CD1c-positive myeloid dendritic cell (primary cell): ENCODE results near the gene GNAQ.
A peak's percentile ranks its signal among the peaks of the same experiment; 100 is the strongest.
"Not testable (repeated sequence)": the region's sequence is repeated elsewhere in the genome, so short reads cannot be mapped to it uniquely, and the experiment has no call there.

Source experiments
- DNase-seq: peaks from one replicate; pipeline ENCODE4 v3.0.0-alpha.2; 2016; ENCODE audit errors: extremely low spot score

GNAQ gene

DNA sequence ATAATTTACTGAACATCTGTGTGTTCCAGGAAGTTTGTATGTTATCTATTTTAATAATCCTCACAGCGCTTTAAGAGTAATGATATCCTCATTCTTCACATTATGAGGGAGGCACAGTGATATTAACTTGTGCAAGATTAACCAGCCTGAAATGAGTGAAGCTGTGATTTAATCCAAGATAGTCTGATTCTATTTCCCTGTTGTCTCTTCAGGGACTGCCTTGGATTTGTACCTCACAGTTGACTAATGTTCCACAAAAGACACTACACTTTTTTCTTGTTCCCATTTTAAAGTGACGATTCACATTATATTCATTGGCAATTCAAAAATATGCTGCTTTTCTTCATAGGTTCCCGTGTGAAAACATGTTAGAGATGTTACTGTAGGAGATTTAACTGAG, 258.2 kb downstream of the GNAQ start:
- no peak for DNase-seq

DNA sequence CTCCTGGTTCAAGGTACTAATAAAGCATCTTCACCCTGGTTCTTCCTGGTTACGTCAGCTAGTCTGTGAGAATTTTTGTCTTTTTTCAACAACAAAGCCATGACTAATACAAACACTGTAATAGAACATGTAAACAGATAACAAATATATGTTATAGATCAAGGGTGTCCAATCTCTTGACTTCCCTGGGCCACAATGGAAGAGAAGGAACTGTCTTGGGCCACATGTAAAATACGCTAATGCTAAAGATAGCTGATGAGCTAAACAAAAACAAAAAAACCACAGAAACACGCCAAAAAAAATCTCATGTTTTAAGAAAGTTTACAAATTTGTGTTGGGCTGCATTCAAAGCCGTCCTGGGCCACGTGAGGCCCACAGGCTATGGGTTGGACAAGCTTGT, 259.0 kb downstream of the GNAQ start:
- no peak for DNase-seq

DNA sequence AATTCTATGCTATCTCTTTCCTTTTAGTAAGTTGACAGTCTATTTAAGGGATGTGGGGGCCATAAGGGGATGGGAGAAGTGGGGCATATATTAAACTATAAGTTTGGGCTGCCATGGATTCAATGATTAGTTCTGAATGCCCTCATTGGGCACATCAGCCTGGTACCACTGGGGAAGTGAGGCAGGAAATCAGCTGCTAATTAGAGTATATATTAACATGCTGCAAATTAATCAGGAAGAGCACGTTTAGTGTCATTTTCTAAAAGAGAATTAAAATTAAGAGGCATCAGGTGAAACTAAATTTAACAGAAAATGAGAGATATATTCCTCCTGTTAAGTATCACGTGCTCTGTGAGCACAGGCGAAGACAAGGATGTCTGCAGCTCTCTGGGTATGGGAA, 260.4 kb downstream of the GNAQ start:
- no peak for DNase-seq

DNA sequence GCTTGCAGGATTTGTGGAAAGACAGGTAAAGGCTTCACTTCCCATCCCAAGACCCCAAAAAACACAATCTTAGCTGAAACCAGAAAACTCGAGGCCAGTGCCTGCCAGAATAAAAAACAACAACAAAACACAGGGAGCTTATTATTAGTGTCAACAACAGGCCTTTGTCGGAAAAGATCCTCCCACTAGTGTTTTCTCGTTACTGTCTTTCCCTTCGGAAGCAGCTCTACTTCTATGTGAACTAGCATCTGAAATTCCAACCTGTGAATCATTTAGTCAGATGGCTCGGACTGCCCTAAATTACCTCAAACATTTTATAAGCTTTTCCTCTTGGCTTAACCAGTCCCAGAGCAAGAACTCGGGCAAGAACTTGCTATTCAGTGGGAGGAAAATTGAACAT, 261.3 kb downstream of the GNAQ start:
- no peak for DNase-seq

DNA sequence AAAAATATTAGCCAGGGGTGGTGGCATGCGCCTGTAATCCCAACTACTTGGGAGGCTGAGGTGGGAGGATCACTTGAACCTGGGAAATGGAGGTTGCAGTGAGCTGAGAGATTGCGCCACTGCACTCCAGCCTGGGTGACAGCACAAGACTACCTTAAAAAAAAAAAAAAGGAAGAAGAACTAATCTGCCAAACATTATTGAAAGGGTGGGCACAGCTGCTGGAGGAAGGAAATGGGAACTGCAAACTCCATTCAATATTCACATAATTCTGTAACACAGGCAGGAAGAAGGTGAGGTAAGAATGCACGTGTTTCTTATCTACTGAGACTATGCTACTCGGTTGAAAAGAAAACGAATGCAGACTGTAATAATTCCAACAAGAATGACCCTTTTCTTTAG, 262.4 kb downstream of the GNAQ start:
- peak; percentile 23 for DNase-seq

DNA sequence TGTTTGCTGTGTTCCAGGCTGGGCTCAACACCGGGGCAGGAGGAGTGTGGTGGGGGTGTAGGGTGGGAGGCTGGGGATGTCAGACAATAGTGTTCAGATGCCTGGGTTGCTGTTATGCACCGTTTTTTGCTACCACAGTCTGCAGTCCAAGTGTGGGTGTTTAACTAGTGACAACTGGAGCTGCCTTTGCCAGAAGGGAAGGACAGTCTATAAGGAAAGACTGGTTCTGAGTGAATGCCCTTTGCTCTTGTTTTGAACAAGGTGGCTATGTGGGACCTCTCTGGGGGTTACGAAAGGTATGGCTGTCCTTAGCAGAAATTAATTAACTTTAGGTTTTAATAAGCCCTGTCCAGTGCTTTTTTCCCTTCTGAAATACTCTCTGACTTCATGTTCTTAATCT, 265.0 kb downstream of the GNAQ start:
- DNase-seq, result no peak

DNA sequence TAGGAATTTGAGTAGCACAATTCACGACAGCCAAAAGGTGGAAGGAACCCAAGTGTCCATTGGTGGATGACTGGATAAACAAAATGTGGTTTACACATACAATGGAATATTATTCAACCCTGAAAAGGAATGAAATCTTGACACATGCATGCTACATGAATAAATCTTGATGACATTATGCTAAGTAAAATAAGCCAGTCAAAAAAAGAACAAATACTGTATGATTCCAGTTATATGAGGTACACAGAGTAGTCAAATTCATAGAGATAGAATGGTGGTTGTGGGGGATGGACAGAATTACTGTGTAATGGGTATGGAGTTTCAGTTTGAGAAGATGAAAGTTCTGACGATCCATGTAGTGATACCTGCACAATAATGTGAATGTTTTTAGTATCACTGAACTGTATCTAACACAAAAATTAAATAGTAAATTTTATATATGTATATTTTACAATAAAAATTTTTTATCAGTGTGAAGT, 265.8 kb downstream of the GNAQ start:
- no peak for DNase-seq

DNA sequence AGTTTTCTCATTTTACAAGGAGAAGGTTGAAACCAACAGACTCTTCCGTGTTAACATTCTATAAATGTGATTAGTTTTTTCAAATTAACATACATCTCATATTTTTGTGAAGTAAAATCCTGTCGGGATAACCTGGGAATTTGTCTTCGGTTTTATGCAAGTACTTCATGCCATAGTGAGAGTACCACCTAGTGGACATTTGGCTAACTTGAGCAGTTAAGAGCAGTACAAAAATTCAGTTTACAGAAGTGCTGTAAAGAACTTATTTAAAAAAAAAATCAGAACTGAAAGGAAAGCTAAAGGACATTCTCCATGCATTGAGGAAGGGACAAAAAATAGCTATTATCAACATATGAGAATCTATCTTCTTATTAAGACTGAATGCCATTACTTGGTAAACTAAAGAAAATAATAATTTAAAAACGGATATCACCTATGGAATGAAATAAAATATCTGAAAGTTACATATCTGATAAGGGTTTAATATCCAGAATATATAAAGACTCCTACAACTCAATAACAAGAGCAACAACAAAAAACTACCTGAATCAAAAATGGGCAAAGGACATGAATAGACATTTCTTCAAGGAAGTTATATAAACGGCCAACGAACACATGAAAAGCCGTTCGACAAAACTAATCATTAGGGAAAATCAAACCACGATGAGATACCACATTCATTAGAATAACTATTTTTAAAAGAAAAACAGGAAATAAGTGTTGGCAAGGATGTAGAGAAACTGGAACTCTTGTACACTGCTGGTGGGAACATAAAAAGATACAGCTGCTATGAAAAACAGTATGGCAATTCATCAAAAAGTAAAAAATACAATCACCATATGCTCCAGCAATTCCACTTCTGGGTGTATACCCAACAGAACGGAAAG, 266.5 kb downstream of the GNAQ start:
- peak; percentile 43 for DNase-seq

DNA sequence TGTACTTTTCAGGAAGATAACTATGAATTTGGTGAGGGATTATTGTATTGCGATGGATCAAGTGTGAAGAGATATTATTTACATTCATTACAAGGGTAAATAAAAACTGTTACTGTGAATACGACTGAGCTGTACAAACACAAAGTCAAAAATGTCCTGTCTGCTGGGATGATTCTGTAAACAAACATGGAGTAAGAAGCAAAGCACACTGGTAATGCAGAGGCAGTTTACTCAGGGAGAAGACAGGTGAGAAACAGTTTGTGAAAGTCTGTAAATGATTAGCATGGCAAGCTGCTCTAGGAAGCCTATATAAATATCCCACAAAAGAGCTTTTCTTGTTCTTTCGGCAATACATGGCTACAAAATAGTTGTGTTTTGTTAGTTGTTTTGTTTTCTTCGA, 268.0 kb downstream of the GNAQ start:
- no peak for DNase-seq

DNA sequence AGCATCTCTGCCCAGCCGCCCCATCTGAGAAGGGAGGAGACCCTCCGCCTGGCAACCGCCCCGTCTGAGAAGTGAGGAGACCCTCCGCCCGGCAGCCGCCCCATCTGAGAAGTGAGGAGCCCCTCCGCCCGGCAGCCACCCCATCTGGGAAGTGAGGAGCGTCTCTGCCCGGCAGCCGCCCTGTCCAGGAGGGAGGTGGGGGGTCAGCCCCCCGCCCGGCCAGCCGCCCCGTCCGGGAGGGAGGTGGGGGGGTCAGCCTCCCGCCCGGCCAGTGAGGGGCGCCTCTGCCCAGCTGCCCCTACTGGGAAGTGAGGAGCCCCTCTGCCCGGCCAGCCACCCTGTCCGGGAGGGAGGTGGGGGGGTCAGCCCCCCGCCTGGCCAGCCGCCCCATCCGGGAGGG, 270.7 kb downstream of the GNAQ start:
- DNase-seq, result not testable (repeated sequence)

DNA sequence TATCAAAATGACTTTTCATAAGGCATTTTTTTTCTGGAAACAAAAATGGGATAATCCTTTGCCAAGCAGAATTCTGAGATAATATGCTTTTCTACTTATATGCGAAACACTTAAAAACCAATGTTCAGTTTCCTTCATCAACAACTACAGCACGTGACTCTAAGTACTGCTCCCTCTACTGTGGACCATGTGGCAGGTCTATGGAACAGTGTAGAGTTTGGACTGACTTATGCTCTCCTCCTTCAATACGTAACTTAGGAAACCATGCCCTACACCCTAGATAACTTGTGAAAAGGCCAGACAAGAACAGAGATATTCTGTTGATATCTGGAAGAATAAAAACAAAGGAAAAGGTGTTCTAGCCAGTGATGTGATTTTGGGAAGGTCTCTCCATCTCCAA, 272.2 kb downstream of the GNAQ start:
- no peak for DNase-seq

DNA sequence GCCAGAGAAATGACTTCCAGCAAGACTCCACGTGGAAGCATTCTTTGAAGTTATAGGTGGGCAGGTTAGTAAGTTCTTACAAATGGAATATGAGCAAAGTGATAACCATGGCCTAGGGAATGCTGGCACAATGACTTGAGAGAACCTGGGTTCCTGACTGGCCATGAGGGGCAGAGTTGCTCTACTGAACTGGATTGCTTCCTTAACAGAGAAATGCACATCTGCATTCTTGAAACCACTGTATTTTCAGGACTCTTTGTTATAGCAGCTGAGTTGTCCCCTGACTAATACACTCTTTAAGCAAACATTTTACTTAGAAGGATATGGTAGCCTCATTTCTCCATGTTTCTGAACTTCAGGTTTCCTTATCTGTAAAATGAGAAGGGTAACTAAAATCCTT, 275.2 kb downstream of the GNAQ start:
- no peak for DNase-seq

DNA sequence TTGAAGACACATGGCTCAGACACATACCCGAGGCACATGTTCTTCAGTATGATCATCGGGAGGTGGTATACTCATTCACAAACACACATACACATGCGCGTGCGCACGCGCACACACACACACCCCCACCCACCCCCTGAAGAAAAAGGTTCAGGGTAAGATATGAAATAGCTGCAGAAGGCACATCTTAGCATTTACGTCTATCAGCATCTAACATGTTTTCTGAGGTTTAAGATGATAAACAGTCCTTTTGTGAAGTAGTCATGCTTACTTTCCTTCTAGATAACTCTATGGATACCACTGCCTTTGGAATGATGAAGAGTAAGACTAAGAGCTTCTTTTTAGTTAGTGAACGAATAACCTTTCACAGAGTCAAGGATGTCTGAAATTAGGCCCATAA, 278.4 kb downstream of the GNAQ start:
- no peak for DNase-seq

DNA sequence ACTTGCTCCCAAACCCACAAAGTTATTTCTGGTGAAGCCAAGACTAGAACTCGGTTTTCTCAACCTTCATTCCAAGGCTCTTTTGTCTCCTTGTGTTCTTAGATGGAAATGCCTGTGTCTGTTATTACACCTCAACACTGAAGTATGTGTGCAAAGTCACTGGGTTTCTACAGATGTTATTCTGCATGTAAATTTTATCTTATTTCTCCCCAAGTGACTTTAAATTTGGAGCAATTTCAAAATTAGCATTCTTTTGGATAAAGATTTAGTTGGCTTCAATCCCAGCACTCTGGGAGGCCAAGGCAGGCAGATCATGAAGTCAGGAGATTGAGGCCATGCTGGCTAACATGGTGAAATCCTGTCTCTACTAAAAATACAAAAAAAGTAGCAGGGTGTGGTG, 279.1 kb downstream of the GNAQ start:
- DNase-seq, result no peak

DNA sequence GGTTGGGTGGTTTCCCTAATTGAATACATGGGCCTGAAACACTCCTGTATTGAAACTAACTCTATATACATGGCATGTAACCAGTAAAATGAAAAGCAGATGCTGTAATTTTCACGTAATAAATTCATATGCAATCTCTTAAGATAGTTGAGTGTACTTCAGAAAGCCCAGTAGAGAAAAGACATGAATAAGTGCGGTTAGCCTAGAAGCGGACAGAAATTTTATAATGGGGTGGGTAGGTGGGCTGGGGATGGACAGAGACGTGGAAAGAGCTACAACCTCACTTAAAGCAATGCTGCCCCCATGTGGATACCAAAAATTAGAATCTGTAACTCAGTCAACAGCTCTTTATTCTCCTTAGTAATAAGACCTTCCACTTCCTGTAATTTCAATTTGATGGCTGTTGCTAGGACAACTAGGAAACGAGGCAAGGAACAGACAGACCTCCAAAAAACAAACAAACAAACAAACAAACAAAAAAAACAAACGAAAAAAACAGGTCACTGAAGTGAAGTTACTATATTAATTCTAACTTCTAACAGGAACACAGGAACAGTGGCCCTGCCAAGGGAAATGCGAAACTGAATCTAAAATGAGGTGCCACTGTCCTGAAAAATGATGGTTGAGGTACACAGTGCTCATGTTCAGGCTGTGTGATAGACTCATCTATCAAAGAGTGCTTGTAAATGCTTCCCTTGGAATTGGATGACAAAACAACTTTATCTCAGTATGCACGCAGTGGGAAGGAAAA, 280.1 kb downstream of the GNAQ start:
- DNase-seq, result peak; percentile 29

DNA sequence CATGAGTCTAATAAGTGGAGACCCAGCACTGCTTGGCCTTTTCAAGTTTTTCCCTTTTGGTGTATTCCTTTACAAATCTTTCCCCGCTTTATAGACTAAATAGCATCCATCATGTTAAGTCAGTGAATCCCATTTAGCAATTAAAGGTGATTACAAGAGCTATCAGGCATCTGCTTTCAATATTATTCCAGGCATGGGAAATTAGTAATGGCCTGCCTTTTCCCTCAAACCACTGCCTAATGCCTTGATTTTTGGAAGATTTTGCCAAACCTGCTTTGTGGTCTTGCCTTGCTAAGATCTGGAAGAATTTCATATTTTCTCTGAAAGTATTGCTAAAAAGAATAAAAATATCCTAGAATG, 280.6 kb downstream of the GNAQ start:
- no peak for DNase-seq

DNA sequence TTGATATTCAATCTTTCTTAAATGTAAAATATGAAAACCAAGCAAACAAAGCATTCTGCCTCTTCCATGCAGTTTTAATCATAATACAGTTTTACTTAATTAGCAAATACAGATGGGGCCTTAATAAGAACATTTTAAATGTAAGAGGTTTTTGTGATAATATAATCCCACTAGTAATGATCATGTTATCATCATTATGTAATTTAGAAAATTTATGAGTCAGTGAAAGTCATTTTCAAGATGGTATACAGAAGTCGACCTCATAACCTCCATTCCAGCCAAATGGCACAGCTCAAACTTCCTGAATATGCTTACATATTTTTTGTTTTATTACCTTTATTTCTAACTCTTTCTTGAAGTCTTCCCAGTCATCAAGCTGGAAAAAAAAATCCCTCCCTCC, 281.3 kb downstream of the GNAQ start:
- DNase-seq, result no peak

DNA sequence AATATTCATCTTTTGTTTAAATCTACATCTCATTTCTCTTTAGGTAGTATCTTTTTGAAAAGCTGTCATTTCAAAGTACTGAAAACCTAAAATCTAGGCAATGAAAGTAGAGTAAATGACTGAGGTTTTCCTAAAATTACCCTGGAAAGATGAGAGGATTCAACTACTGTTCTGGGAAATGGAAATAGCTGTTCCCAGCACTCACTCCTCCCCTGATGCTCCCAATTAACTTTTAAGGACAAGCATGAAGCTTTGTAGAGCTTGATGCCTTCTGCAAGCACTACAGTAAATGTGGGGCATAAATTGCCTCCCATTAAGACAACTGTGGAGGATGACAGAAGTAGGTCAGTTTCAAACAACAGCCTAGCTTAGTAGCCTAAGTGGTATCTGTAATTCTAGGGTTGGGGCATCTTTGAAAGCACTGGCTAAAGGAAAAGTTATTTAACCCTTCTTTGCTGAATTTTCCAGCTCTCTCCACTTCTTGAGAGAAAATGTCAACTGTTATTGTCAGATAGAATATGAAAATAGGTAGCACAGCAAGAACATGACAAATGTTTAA, 283.3 kb downstream of the GNAQ start:
- no peak for DNase-seq

DNA sequence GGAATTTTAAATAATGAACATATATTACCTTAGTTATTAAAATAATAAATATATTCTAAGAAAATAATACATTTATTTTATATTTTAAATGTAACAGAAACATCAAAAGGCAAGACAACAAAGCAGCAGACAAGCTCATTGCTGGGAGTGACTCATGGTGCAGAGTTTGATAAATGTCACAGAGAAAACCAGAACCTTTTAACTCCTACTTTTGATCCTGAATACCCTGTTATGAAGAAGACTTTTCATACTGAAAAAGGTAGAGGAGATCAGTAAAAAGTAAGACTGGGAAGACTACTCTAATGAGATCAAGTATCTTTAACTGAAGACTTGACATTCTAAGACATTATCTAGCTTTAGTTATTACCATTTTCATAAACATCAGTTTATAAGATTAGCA, 284.4 kb downstream of the GNAQ start:
- DNase-seq, result no peak

DNA sequence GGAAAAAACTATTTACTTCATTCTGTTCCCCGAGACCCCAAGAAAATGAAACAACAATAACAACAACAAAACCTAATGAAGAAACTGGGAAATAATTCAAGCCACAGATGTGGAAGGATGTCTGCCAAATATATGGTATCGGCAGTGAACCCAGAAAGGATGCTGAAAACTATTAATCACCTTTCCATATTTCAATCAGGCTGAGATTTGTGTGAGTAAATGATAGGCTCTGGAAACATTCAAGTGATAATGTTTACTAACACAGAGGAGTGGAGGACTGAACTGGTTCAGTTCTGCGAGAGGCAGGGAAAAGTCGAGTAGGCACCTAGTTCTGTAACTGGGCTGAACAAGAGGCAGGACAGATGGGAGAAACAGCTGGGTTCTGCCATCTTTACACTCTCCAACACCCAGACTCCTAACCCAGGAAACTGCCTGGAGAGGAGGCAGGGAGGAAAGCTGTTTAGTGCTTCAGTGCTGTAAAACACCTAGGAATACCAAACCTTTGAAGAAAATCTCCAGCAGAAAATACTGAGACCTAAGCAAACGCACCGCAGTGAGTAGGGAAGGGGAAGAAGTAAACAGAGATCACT, 286.7 kb downstream of the GNAQ start:
- DNase-seq, result no peak

DNA sequence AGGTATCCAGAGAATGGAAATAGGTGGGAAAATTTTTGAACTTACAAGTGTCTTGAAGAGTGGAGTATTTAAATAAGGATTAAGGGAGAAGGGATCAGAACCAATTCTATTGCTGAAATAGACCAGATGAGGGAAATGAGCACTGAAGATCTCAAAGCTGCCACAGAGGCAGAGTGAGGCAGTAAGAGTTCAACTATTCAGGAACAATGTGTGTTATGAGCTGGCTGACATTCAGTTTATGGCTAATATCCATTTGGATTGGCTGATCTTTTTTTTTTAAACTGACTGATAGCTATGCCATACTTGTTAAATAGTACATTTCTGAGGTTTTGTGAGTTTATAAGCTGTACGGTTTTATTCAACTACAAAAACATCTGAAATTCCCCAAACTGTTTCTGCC, 288.2 kb downstream of the GNAQ start:
- no peak for DNase-seq

DNA sequence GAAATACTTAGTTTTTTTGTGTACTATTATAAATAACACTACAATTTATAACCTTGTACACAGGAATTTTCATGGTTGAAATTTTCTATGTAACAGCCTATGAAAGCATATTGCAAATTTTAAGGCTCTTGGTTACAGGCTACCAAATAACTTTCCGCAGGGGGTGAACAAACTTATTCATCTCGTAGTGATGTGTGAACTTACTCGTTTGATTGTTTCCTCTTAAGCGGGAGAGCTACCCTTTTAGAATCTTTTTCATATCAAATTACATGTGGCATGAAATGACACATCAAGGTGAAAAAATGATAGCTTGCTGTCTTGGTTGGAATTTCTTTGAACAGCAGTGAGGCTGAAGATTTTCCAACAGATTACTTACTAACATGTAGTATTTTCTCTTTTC, 292.7 kb downstream of the GNAQ start:
- DNase-seq, result no peak

DNA sequence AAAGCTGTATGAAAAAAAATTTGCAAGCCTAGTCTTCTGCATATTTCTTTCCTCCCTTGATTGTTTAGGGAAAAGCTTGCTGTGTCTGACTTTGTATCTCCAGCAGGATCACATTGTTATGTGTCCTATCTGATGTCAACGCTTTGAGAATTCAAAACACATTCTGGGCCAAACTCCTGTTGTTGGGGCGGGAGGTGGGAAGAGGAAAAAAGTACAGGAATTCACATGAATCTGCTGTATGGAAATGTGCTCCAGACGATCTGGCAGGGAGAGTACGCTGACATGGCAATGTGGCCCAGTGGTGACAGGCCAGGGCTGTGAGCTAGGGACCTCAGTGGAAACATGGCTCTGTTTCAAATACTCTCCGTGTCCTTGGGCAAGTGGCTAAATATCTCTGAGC, 296.1 kb downstream of the GNAQ start:
- DNase-seq, result no peak
